NCI-H187 (cell line): ENCODE results near the gene NUP98.

Experiments used
- DNase-seq, 2 experiments: peaks; one replicate each; lab custom pipeline; 2025; lab: John Stamatoyannopoulos, UW

The NUP98 gene

DNA sequence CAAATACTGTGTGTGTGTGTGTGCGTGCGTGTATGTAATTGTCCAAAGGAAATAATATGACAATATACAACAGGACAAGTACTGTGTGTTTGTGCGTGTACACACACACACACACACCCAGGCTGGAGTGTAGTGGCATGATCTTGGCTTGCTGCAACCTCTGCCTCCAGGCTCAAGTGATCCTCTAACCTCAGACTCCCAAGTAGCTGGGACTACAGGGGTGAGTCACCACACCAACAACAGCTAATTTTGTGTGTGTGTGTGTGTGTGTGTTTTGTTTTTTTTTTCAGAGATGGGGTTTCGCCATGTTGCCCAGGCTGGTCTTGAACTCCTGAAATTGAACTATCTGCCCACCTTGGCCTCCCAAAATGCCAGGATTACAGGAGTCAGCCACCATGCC lies 61.5 kb downstream of the NUP98 start:
- DNase-seq: no peak

- DNase-seq: no peak
Measured at GRCh38 chr11:3732671-3733436, 64.5 kb downstream of the NUP98 start.

DNA sequence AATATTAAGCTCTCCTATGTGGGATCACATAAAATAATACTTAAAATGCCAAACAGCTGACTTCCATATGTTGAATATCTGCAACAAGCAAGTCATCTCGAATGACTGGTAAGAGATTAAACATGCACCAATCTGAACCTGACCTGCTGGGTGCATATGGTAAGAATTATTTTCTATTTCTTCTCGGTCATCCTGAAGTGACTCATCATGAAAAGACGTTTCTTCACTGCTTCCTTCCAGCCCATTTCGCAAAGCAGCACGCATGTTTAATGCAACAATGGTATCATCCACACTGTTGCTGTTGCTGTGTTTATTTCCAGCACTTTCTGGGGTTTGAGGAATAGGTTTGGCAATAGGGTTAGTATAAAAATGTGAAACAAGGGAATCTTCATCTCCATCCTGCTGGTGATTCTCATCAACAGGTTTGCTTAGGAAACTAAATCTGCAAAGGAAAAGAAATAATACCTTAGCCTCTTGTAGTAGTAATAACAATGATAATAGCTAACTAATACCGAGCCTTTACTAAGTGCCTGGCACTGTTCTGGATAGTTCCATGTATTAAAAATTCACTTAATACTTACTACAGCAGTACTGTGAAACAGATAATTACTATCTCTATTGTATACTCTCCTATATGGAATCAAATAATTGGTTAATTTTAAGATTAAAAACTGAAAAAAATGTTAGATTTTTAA lies 74.2 kb downstream of the NUP98 start:
- DNase-seq: no peak

DNA sequence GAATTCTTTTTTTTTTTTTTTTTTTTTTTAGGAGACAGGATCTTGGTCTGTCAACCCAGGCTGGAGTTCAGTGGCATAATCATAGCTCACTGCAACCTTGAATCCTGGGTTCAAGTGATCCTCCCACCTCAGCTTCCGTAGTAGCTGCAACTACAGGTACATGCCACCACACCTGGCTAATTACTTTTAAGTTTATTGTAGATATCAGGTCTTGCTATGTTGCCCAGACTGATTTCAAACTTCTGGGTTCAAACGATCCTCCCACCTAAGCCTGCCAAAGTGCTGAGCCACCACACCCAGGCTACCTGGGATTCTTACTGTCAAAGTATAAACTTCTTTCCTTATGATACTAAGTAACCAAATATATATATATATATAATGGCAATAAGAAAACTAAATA lies 75.3 kb downstream of the NUP98 start:
- no peak for DNase-seq

- no peak for DNase-seq
Measured at GRCh38 chr11:3720997-3721396, 76.4 kb downstream of the NUP98 start.

DNA sequence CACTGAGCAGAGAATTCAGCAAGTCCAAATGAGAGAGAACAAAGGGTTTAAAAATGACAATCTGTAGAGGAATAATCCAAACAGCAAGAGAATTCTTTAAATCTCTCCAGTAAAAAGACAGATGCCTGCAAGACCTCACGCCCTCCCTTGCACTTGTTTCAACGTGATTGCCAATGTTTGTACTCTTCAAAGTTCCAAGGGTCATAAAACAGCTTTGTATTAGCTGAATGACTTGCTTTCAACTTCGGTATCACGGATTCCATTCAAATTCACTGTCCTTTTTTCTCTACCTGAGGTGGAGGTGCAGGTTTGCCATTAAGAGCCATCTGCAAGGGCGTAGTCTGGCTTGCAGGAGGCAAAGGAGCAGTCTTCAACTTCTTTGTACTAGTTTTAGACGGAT lies 85.1 kb downstream of the NUP98 start:
- DNase-seq: no peak

DNA sequence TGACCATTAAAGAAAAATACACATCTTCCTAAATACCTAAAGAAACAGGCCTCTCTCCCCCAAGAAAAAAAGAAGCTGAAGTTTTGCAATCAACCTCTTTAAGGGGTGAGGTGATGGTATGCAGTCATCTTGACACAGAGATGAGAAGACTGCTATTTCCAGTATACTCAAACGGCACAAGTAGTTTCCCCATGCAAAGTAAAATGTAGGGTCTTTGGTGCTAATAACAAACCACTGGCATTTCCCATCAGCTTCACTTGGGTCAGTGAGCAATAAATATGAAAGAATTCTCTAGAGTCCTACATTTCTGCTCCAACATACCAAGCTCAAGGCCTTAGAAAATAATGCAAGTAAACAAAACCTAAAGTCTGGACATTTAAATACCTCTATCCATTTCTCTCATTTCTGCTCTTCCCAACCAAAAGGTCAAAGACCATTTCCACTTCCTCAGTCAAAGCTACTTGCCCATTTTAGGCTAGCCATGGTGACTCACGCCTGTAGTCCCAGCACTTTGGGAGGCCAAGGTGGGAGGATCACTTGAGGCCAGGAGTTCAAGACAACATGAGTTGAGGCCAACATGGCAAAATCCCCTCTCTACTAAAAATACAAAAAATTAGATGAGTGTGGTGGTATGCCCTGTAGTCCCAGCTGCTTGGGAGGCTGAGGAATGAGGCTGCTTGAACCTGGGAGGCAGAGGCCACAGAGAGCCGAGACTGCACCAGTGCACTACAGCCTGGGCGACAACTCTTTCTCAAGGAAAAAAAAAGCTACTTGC lies 86.7 kb downstream of the NUP98 start:
- DNase-seq: no peak

GRCh38 chr11:3709977-3710376 lies 87.4 kb downstream of the NUP98 start:
- DNase-seq: no peak

- no peak for DNase-seq
Measured at GRCh38 chr11:3707176-3707575, 90.2 kb downstream of the NUP98 start.

- DNase-seq: no peak
Measured at GRCh38 chr11:3703383-3703782, 94.0 kb downstream of the NUP98 start.

GRCh38 chr11:3700910-3701309 lies 96.4 kb downstream of the NUP98 start:
- no peak for DNase-seq

GRCh38 chr11:3700410-3700809 lies 96.9 kb downstream of the NUP98 start:
- no peak for DNase-seq

DNA sequence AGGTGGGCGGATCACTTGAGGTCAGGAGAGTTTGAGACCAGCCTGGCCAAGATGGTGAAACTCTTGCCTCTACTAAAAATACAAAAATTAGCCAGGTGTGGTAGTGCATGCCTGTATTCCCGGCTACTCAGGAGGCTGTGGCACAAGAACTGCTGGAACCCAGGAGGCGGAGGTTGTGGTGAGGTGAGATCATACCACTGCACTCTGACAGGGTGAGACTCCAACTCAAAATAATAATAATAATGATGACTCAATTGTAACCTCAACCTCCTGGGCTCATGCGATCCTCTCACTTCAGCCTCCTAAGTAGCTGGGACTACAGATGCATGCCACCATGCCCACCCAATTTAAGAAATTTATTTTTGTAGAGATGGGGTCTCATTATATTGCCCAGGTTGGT lies 110.6 kb downstream of the NUP98 start:
- no peak for DNase-seq

GRCh38 chr11:3685923-3686322 lies 111.4 kb downstream of the NUP98 start:
- peak in 1 of 2 experiments; percentile 31 for DNase-seq

- no peak for DNase-seq
Measured at GRCh38 chr11:3684819-3685172, 112.6 kb downstream of the NUP98 start.

DNA sequence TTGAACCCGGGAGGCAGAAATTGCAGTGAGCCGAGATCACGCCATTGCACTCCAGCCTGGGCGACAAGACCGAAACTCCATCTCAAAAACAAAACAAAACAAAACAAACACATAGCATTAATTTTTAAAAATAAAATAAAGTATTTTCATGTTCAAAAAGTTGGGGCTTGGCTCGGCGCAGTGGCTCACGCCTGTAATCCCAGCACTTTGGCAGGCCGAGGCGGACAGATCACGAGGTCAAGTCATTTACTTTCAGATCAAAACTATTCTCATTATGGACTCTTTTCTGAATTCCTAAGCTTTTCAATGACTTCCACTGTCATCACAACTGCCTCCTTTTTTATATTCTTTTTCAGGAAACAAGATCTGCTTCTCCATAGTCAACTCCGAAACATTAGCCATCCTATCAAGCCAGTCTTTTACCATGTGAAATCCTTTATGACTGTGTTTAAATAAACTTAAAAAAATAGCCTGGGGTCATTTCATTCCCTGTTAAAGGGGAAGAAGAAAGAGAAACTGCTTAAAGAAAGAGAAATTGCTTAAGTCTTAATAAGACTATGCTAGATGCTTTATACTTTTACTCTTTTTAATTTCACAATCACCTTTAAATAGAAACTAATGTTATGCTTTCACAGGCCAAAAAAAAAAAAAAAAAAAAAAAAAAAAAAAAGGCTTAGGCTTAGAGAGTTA lies 113.1 kb downstream of the NUP98 start:
- no peak for DNase-seq

GRCh38 chr11:3683039-3683438 lies 114.3 kb downstream of the NUP98 start:
- no peak for DNase-seq

GRCh38 chr11:3679077-3679476 lies 118.3 kb downstream of the NUP98 start:
- no peak for DNase-seq

GRCh38 chr11:3675971-3676370 lies 121.4 kb downstream of the NUP98 start:
- no peak for DNase-seq

GRCh38 chr11:3674189-3674588 lies 123.2 kb downstream of the NUP98 start:
- DNase-seq: no peak

DNA sequence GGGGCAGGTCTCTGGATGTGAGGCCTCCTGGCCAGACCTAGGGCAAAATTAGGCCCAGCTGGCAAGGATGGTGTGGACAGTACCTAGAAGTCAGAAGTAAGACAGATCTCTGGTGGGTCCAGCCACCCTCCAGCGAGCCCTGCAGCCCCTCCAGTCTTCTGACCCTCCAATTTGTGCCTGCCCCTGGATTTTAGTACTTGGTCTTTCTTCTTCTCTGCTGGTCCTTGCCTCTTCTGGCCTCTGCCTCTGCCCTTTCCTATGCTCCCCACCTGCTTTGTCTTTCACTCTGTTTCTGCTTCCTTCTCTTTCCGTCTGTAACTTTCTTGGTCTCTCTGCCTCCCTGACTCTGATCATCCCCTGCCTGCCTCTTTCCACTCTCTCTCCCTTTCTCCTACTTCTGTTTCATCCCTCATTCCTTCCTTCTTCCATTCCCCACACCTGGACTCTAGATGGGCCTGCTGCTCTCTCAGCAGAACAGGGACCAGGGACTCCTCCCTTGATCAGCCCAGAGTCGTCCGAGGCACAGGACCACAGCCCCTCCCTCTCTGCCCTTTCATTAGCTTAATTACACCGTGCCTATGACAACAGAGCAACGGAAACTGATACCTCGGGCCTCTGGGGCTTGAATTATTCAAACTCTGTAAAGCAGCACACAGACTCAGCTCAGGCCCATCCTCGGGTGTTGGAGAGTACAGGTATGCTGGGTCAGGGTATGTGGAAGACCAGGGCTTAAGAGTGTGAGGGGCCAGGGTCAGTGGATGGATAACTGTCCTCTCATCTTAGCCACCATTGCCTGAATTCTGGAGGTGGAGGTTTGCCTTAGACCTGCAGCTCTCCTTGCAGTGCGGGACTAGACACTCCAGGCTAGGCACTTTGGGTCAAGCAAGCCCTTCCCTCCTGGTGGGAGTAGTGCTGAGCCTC lies 125.8 kb downstream of the NUP98 start, which contains the start of gene CHRNA10:
CHRNA10 (minus strand) TSS at position 51 of the 921 bp plus-strand sequence. CDS start 72 bp downstream, outside the sequence.
- no peak for DNase-seq
